ENCODE results near the gene LRRC8E. TPM values are rescaled to one million over a fixed set of nuclear protein-coding genes. Genes with fewer than 3 reads are reported as not detected.

The LRRC8E gene
- total RNA-seq, 1 donor = 10.5 TPM

GRCh38 chr19:7904074-7905020 is 16.0 kb downstream of the LRRC8E start:
- H3K9me3 ChIP-seq (ENCODE audit: low read depth, low read length) = no peaks in the 10 kb centered on the region
- H3K4me3 ChIP-seq (ENCODE audit: insufficient read depth, low read length) = peak overlapping the region; percentile 94
- DNase-seq (ENCODE audit: insufficient read length, low spot score, missing footprints) = peak; percentile 96
- H3K27me3 ChIP-seq (ENCODE audit: insufficient read depth, low read length) = no peaks in the 10 kb centered on the region
- H3K4me2 ChIP-seq (ENCODE audit: insufficient read depth, low read length) = peak overlapping the region; percentile 98
- peaks cover 16% of the 10 kb centered on the region for H3K4me1 ChIP-seq (ENCODE audit: insufficient read depth, low read length)
- peak overlapping the region; percentile 70 for H2AFZ ChIP-seq (ENCODE audit: low read length)
- no peak for TF ChIP-seq CTCF (IDR thresholded peaks at IDR 0.05; ENCODE audit: extremely low read depth, low read depth, low read length)
- peaks cover under 1% of the 10 kb centered on the region for H3K36me3 ChIP-seq (ENCODE audit: insufficient read depth, low read length)
- peak overlapping the region; percentile 80 for H3K27ac ChIP-seq (ENCODE audit: low read depth, low read length)
- peaks cover 49% of the 10 kb centered on the region for H3K79me2 ChIP-seq (ENCODE audit: insufficient read depth, low read length)
- H4K20me1 ChIP-seq (ENCODE audit: insufficient read depth, low read length) = peaks cover 34% of the 10 kb centered on the region

GRCh38 chr19:7905268-7905667 is 17.0 kb downstream of the LRRC8E start:
- no peak for TF ChIP-seq CTCF (IDR thresholded peaks at IDR 0.05; ENCODE audit: extremely low read depth, low read depth, low read length)
- Histone ChIP-seq H3K27me3 (ENCODE audit: insufficient read depth, low read length) (no peaks in the 10 kb centered on the region), H3K36me3 (ENCODE audit: insufficient read depth, low read length) (peaks cover 2% of the 10 kb centered on the region), H3K79me2 (ENCODE audit: insufficient read depth, low read length) (peaks cover 49% of the 10 kb centered on the region), H3K27ac (ENCODE audit: low read depth, low read length) (peak overlapping the region; percentile 80), H3K4me1 (ENCODE audit: insufficient read depth, low read length) (peaks cover 16% of the 10 kb centered on the region), H3K4me2 (ENCODE audit: insufficient read depth, low read length) (peak overlapping the region; percentile 98), H3K4me3 (ENCODE audit: insufficient read depth, low read length) (peak overlapping the region; percentile 94), H2AFZ (ENCODE audit: low read length) (no peak overlapping the region), H3K9me3 (ENCODE audit: low read depth, low read length) (no peaks in the 10 kb centered on the region), H4K20me1 (ENCODE audit: insufficient read depth, low read length) (peaks cover 36% of the 10 kb centered on the region)
- peak; percentile 42 for DNase-seq (ENCODE audit: insufficient read length, low spot score, missing footprints)

- no peak for TF ChIP-seq CTCF (IDR thresholded peaks at IDR 0.05; ENCODE audit: extremely low read depth, low read depth, low read length)
- no peak overlapping the region for H3K27ac ChIP-seq (ENCODE audit: low read depth, low read length)
- peaks cover 6% of the 10 kb centered on the region for H3K36me3 ChIP-seq (ENCODE audit: insufficient read depth, low read length)
- no peaks in the 10 kb centered on the region for H3K9me3 ChIP-seq (ENCODE audit: low read depth, low read length)
- no peak overlapping the region for H2AFZ ChIP-seq (ENCODE audit: low read length)
- peaks cover 49% of the 10 kb centered on the region for H3K79me2 ChIP-seq (ENCODE audit: insufficient read depth, low read length)
- peak; percentile 69 for DNase-seq (ENCODE audit: insufficient read length, low spot score, missing footprints)
- H3K4me2 ChIP-seq (ENCODE audit: insufficient read depth, low read length) = no peak overlapping the region
- H3K4me3 ChIP-seq (ENCODE audit: insufficient read depth, low read length) = no peak overlapping the region
- H3K27me3 ChIP-seq (ENCODE audit: insufficient read depth, low read length) = no peaks in the 10 kb centered on the region
- H4K20me1 ChIP-seq (ENCODE audit: insufficient read depth, low read length) = peaks cover 38% of the 10 kb centered on the region
- peaks cover 16% of the 10 kb centered on the region for H3K4me1 ChIP-seq (ENCODE audit: insufficient read depth, low read length)
These were observed 17.5 kb downstream of the LRRC8E start for GRCh38 chr19:7905859-7906258.

- no peak overlapping the region for H3K4me3 ChIP-seq (ENCODE audit: insufficient read depth, low read length)
- H3K36me3 ChIP-seq (ENCODE audit: insufficient read depth, low read length) = peaks cover 11% of the 10 kb centered on the region
- no peaks in the 10 kb centered on the region for H3K9me3 ChIP-seq (ENCODE audit: low read depth, low read length)
- no peak overlapping the region for H2AFZ ChIP-seq (ENCODE audit: low read length)
- peaks cover 16% of the 10 kb centered on the region for H3K4me1 ChIP-seq (ENCODE audit: insufficient read depth, low read length)
- no peak for TF ChIP-seq CTCF (IDR thresholded peaks at IDR 0.05; ENCODE audit: extremely low read depth, low read depth, low read length)
- peaks cover 38% of the 10 kb centered on the region for H4K20me1 ChIP-seq (ENCODE audit: insufficient read depth, low read length)
- no peak overlapping the region for H3K27ac ChIP-seq (ENCODE audit: low read depth, low read length)
- H3K4me2 ChIP-seq (ENCODE audit: insufficient read depth, low read length) = no peak overlapping the region
- H3K27me3 ChIP-seq (ENCODE audit: insufficient read depth, low read length) = no peaks in the 10 kb centered on the region
- H3K79me2 ChIP-seq (ENCODE audit: insufficient read depth, low read length) = peaks cover 49% of the 10 kb centered on the region
- DNase-seq (ENCODE audit: insufficient read length, low spot score, missing footprints) = peak; percentile 64
These were observed 18.8 kb downstream of the LRRC8E start for GRCh38 chr19:7907122-7907521.

All from osteoblast (primary cell).